H1 (cell line): Measurements from ENCODE around the gene SLC6A6.

Source experiments
- RAD21 ChIP-seq, 2 experiments: IDR thresholded peaks in 1 of 2; conservative IDR thresholded peaks in 1 of 2; 2 replicates each; pipeline ENCODE4 v1.6.1; 2011; ENCODE audit warnings: low read depth in 2 of 2, low read length in 2 of 2, improper control_type of control experiment in 1 of 2, inconsistent platforms in 1 of 2, mild to moderate bottlenecking in 1 of 2, moderate library complexity in 1 of 2
- TF ChIP-seq, protein P1 (sequence below), 3 experiments: IDR thresholded peaks; 1 replicate in 2 of 3; 2 replicates in 1 of 3; pipeline versions ENCODE4 v1.5.1 to v1.6.1; 2011; ENCODE audit warnings: low read length in 3 of 3, mild to moderate bottlenecking in 3 of 3, inconsistent platforms in 2 of 3, low read depth in 1 of 3, moderate library complexity in 1 of 3; ENCODE audit not compliant: insufficient read depth in 1 of 3; ENCODE audit errors: control extremely low read depth in 1 of 3

DNA sequence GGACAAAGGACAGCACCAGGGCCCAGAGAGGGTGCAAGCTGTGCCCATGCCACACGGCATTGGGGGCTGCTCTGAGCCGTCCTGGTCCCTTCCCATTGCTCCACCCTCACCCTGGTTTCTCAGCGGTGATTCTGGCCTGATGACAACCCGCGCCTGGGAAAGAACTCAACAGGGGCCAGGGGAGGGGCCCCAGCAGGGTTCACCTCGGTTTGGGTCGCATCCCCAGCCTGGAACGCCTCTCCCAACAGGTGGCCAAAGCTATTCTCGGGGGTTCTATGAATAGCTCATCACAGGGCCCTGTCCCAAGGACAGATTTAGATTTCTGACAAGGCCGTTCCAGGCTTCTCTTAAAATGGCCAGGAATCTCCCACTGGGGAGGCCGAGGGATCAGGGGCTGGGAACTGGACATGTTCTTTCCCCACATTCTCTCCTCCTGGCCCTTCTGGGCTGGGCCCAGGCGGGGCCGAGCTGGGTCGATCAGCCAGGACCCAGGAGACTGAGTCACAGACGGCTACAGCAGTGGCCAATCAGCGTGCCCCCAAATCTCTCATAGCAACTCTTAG, 119.8 kb downstream of the SLC6A6 start:
- TF ChIP-seq, protein P1, sequence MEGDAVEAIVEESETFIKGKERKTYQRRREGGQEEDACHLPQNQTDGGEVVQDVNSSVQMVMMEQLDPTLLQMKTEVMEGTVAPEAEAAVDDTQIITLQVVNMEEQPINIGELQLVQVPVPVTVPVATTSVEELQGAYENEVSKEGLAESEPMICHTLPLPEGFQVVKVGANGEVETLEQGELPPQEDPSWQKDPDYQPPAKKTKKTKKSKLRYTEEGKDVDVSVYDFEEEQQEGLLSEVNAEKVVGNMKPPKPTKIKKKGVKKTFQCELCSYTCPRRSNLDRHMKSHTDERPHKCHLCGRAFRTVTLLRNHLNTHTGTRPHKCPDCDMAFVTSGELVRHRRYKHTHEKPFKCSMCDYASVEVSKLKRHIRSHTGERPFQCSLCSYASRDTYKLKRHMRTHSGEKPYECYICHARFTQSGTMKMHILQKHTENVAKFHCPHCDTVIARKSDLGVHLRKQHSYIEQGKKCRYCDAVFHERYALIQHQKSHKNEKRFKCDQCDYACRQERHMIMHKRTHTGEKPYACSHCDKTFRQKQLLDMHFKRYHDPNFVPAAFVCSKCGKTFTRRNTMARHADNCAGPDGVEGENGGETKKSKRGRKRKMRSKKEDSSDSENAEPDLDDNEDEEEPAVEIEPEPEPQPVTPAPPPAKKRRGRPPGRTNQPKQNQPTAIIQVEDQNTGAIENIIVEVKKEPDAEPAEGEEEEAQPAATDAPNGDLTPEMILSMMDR (IDR thresholded peaks at IDR 0.05; ENCODE audit: control extremely low read depth in 1 of 3, insufficient read depth in 1 of 3, low read depth in 1 of 3, low read length in 3 of 3) = no peak
- TF ChIP-seq RAD21 (IDR thresholded peaks at IDR 0.05 in 1 of 2, conservative IDR thresholded peaks at IDR 0.05 in 1 of 2; ENCODE audit: low read depth in 2 of 2, low read length in 2 of 2) = no peak
